Ramos (cell line): ENCODE results near the gene NDFIP1.
"Not testable (repeated sequence)": the region's sequence is repeated elsewhere in the genome, so short reads cannot be mapped to it uniquely, and the experiment has no call there.

Experiments used
- in situ Hi-C: fragments of 300-500 bp; cut with MboI; formaldehyde crosslinking; loops from one replicate; pipeline ENCODE4 v1.14.3; 2022; ENCODE audit warnings: low sequenced_read_pairs; ENCODE audit not compliant: unreplicated experiment

NDFIP1 gene

GRCh38 chr5:142181096-142181495 is 72.5 kb downstream of the NDFIP1 start:
- in situ Hi-C loops: no loop called here

- in situ Hi-C loops: no loop called here
These were observed 73.1 kb downstream of the NDFIP1 start for GRCh38 chr5:142181547-142182163.

DNA sequence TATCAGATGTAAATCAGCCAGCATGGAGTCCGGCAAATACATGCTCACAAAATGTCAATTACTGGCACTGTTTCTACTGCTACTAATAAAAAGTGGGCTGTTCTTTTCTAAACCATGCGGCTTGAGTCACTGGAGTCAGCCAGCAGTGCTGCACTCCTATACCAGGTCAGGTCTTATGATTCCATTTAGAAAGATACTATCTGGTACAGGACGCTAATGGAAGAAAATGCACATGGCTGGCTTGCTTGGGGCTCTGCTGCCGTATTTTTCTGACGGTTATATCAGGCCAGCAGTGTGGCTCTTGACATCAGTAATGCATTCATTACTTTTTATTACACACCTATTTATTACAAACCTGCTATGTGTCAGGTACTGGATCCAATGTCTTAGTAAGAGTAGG is 74.3 kb downstream of the NDFIP1 start:
- in situ Hi-C loops: no loop called here

GRCh38 chr5:142183561-142183960 is 75.0 kb downstream of the NDFIP1 start:
- in situ Hi-C loops: no loop called here

GRCh38 chr5:142184988-142185387 is 76.4 kb downstream of the NDFIP1 start:
- in situ Hi-C loops: no loop called here

DNA sequence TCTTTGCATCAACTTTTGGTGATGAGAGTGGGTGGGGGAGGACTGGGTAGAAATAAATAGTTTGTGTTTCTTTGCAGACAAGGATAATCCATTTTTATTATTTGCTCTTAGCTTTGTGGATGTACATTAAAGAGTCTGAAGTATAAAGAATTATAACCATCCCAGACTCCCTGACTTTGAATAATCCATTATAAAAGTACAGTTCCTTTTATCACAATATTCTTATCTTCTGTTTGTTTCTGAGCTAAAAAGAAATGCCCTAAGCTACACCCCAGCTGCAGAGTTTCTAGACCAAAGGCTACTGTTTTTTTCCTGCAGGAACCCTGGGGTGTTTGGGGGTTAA is 77.9 kb downstream of the NDFIP1 start:
- in situ Hi-C loops: no loop called here

DNA sequence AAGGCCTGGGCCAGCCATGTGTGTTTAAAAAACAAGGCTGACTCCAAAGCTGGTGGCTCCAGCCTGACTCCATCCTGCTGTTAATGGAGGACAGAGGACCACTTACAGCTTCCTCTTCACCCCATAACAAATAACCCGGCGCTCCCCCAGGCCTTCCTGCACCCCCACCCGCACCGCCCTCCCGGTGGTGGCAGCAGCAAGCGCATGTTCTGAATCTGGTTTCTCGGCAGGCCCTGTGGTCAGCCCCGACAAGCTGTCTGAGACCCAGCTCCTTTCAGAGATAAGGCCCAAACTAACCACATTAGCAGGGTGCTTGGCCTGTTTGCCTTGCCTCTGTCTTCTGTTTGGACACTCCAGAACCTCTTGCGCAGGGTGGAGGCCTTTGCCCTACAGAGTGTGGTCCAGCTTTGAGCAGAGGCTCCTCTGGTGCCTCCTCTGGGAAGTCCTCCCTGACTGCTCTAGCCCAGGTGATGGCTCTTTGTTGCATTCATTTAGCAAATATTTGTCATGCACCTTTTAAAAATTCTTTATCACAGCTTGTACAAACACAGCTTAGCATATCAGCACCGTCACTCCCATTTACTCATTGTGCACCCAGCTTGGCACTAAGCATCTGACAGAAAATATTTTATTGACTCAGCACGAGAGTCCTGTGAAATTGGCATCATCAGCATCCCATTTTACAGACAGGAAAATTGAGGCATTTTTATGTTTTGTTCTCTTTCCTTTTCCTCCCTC is 78.4 kb downstream of the NDFIP1 start:
- in situ Hi-C loops: no loop called here

DNA sequence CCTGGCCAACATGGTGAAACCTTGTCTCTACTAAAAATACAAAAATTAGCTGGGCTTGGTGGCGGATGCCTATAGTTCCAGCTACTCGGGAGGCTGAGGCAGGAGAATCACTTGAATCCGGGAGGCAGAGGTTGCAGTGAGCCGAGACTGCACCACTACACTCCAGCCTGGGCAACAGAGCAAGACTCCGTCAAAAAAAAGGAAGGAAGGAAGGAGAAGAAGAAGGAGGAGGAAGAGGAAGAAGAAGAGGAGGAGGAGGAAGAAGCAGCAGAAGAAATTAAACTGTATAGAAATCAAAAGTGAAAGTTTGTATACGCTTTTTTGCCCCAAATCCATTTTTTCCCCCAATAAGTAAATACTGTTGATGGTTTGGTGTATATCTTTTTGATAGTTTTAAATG is 80.1 kb downstream of the NDFIP1 start:
- in situ Hi-C loops: not testable (repeated sequence)

- in situ Hi-C loops: no loop called here
These were observed 81.2 kb downstream of the NDFIP1 start for GRCh38 chr5:142189813-142190212.

- in situ Hi-C loops: no loop called here
These were observed 83.2 kb downstream of the NDFIP1 start for GRCh38 chr5:142191776-142192175.

- in situ Hi-C loops: no loop called here
These were observed 83.9 kb downstream of the NDFIP1 start for GRCh38 chr5:142192286-142193113.

DNA sequence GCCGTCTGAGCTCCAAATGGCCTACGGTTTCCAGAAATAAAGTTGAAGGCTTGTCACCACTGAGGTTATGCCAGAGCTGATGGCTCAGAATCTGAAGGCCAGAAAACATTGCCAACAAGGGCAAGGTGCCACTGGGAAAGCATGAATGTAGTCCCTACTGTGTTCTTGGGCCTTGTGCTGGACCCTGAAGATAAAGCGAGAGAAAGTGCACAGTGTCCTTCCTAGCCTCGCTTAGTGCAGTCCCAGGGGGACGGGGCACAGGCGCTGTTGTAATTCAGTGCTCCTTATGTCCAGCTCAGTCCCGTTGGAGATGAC is 84.5 kb downstream of the NDFIP1 start:
- in situ Hi-C loops: no loop called here

GRCh38 chr5:142197098-142197497 is 88.5 kb downstream of the NDFIP1 start:
- in situ Hi-C loops: no loop called here

DNA sequence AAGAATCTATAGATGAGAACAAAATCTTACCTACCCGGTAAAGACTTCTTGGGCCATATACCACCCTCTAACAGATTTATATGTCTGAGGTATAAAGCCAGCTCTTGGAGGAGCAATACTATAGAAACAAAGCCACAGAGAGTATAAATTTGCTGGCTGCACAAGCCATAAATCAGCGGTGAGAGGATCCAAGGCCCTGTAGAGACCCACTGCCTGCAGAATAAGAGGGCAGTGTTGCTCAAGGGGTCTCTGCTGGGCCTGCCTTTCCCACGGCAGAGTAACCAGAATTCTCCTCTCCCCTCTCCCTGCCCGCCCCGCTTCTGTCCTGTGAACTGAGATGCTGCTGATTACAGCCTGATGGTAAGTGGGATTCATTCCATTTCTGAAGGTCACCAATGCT is 89.2 kb downstream of the NDFIP1 start:
- in situ Hi-C loops: no loop called here

- in situ Hi-C loops: no loop called here
These were observed 90.8 kb downstream of the NDFIP1 start for GRCh38 chr5:142199388-142199787.

- in situ Hi-C loops: no loop called here
These were observed 91.8 kb downstream of the NDFIP1 start for GRCh38 chr5:142200387-142200786.

DNA sequence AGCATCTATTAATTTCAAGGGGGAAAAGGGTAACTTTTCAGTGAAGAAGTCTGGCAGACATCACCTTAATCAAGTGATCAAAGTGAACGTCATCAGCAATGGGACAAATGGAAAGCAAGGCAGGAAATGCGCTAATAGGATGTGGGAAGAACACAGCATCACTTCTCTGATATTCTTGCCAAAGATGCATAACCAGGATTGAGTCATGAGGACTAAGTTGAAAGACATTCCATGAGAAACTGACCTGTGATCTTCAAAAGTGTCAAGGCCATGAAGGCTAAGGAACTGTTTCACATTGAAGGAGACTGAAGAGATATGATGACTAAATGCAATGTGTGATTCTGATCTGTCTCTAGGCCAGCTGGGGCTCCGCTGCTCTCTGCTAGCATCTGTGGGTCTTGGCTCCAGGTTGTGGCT is 92.9 kb downstream of the NDFIP1 start:
- in situ Hi-C loops: no loop called here

GRCh38 chr5:142202282-142202681 is 93.7 kb downstream of the NDFIP1 start:
- in situ Hi-C loops: no loop called here
